ENCODE measurements around the gene KCTD13. TPM values are rescaled to one million over a fixed set of nuclear protein-coding genes. Genes with fewer than 3 reads are reported as not detected.
"Not testable (repeated sequence)": the region's sequence is repeated elsewhere in the genome, so short reads cannot be mapped to it uniquely, and the experiment has no call there.

Gene KCTD13
- total RNA-seq, 1 donor from 2014 or later: 31.4 TPM

GRCh38 chr16:29894352-29894751 lies 31.7 kb downstream of the KCTD13 start:
- Mint-ChIP-seq H3K27ac (no peak overlapping the region), H3K9me3 (ENCODE audit: low read depth) (no peaks in the 10 kb centered on the region), H3K36me3 (ENCODE audit: insufficient read depth) (no peaks in the 10 kb centered on the region), H3K4me1 (ENCODE audit: low read depth) (peaks cover 10% of the 10 kb centered on the region), H3K4me3 (ENCODE audit: low read depth) (no peak overlapping the region), H3K27me3 (peaks cover 18% of the 10 kb centered on the region)
- no peak for DNase-seq (ENCODE audit: low spot score, unreplicated experiment)
- no peak for TF ChIP-seq CTCF (IDR thresholded peaks at IDR 0.05; ENCODE audit: unreplicated experiment)

GRCh38 chr16:29893553-29893952 lies 32.5 kb downstream of the KCTD13 start:
- no peak overlapping the region for H3K4me3 Mint-ChIP-seq (ENCODE audit: low read depth)

GRCh38 chr16:29892458-29892813 lies 33.6 kb downstream of the KCTD13 start:
- H3K27ac Mint-ChIP-seq: no peak overlapping the region
- peaks cover 3% of the 10 kb centered on the region for H3K27me3 Mint-ChIP-seq
- H3K9me3 Mint-ChIP-seq (ENCODE audit: low read depth): no peaks in the 10 kb centered on the region
- H3K36me3 Mint-ChIP-seq (ENCODE audit: insufficient read depth): no peaks in the 10 kb centered on the region
- TF ChIP-seq CTCF (IDR thresholded peaks at IDR 0.05; ENCODE audit: unreplicated experiment): no peak
- H3K4me3 Mint-ChIP-seq (ENCODE audit: low read depth): no peak overlapping the region
- DNase-seq (ENCODE audit: low spot score, unreplicated experiment): no peak
- peaks cover 2% of the 10 kb centered on the region for H3K4me1 Mint-ChIP-seq (ENCODE audit: low read depth)

More at GRCh38 chr16:29893553-29893952, 32.5 kb downstream of the KCTD13 start:
- H3K27ac Mint-ChIP-seq: no peak overlapping the region
- TF ChIP-seq CTCF (IDR thresholded peaks at IDR 0.05; ENCODE audit: unreplicated experiment): no peak
- H3K36me3 Mint-ChIP-seq (ENCODE audit: insufficient read depth): no peaks in the 10 kb centered on the region
- no peak for DNase-seq (ENCODE audit: low spot score, unreplicated experiment)
- H3K9me3 Mint-ChIP-seq (ENCODE audit: low read depth): no peaks in the 10 kb centered on the region
- H3K4me1 Mint-ChIP-seq (ENCODE audit: low read depth): peaks cover 5% of the 10 kb centered on the region
- H3K27me3 Mint-ChIP-seq: peaks cover 13% of the 10 kb centered on the region

- Mint-ChIP-seq H3K27ac (no peak overlapping the region), H3K36me3 (ENCODE audit: insufficient read depth) (no peaks in the 10 kb centered on the region), H3K4me1 (ENCODE audit: low read depth) (peaks cover 2% of the 10 kb centered on the region), H3K9me3 (ENCODE audit: low read depth) (no peaks in the 10 kb centered on the region), H3K4me3 (ENCODE audit: low read depth) (no peak overlapping the region), H3K27me3 (no peaks in the 10 kb centered on the region)
- TF ChIP-seq CTCF (IDR thresholded peaks at IDR 0.05; ENCODE audit: unreplicated experiment): no peak
- no peak for DNase-seq (ENCODE audit: low spot score, unreplicated experiment)
These were observed 34.2 kb downstream of the KCTD13 start for GRCh38 chr16:29891525-29892457.

GRCh38 chr16:29889372-29889771 lies 36.7 kb downstream of the KCTD13 start:
- not testable (repeated sequence) for H3K27ac Mint-ChIP-seq; H3K4me3 Mint-ChIP-seq (ENCODE audit: low read depth); H3K9me3 Mint-ChIP-seq (ENCODE audit: low read depth)

GRCh38 chr16:29883987-29884386 lies 42.0 kb downstream of the KCTD13 start:
- H3K9me3 Mint-ChIP-seq (ENCODE audit: low read depth): no peaks in the 10 kb centered on the region
- H3K4me1 Mint-ChIP-seq (ENCODE audit: low read depth): no peaks in the 10 kb centered on the region
- no peaks in the 10 kb centered on the region for H3K36me3 Mint-ChIP-seq (ENCODE audit: insufficient read depth)
- no peak overlapping the region for H3K4me3 Mint-ChIP-seq (ENCODE audit: low read depth)
- no peak for DNase-seq (ENCODE audit: low spot score, unreplicated experiment)
- no peak for TF ChIP-seq CTCF (IDR thresholded peaks at IDR 0.05; ENCODE audit: unreplicated experiment)
- H3K27me3 Mint-ChIP-seq: no peaks in the 10 kb centered on the region
- no peak overlapping the region for H3K27ac Mint-ChIP-seq

More at GRCh38 chr16:29889372-29889771, 36.7 kb downstream of the KCTD13 start:
- DNase-seq (ENCODE audit: low spot score, unreplicated experiment); H3K36me3 Mint-ChIP-seq (ENCODE audit: insufficient read depth); H3K4me1 Mint-ChIP-seq (ENCODE audit: low read depth); H3K27me3 Mint-ChIP-seq: not testable (repeated sequence)

Data from progenitor cell of endocrine pancreas (in vitro differentiated cells).